NCI-H460 (cell line): ENCODE data around the gene ZMYND8. TPM values are rescaled to one million over a fixed set of nuclear protein-coding genes. Genes with fewer than 3 reads are reported as not detected.
"Not testable (repeated sequence)": the region's sequence is repeated elsewhere in the genome, so short reads cannot be mapped to it uniquely, and the experiment has no call there.

Experiments used
- DNase-seq: peaks from one replicate; pipeline ENCODE4 v3.0.0-alpha.2; 2016; ENCODE audit warnings: low read depth; ENCODE audit errors: extremely low read depth
- total RNA-seq: library from RNA; depleted of rRNA; stranded (reverse); fragments of >200 nt; shearing (Covaris generic); gene quantifications from 2 replicates; pipeline ENCODE4 v1.2.3, GENCODE V29; 2014

The ZMYND8 gene
- total RNA-seq, 1 experiment from 2014 or later = 20.6 TPM

GRCh38 chr20:47314647-47315338 lies 41.7 kb downstream of the ZMYND8 start:
- no peak for DNase-seq

- no peak for DNase-seq
Observed at GRCh38 chr20:47311967-47312681, 44.4 kb downstream of the ZMYND8 start.

- DNase-seq = no peak
Observed at GRCh38 chr20:47311211-47311610, 45.3 kb downstream of the ZMYND8 start.

- DNase-seq = no peak
Observed at GRCh38 chr20:47310729-47311128, 45.8 kb downstream of the ZMYND8 start.

- no peak for DNase-seq
Observed at GRCh38 chr20:47309806-47310426, 46.6 kb downstream of the ZMYND8 start.

- DNase-seq = no peak
Observed at GRCh38 chr20:47309394-47309793, 47.1 kb downstream of the ZMYND8 start.

GRCh38 chr20:47307569-47307968 lies 48.9 kb downstream of the ZMYND8 start:
- not testable (repeated sequence) for DNase-seq

GRCh38 chr20:47306755-47307370 lies 49.6 kb downstream of the ZMYND8 start:
- DNase-seq = no peak

- DNase-seq = no peak
Observed at GRCh38 chr20:47306095-47306494, 50.4 kb downstream of the ZMYND8 start.

- DNase-seq = no peak
Observed at GRCh38 chr20:47305667-47306066, 50.8 kb downstream of the ZMYND8 start.

- no peak for DNase-seq
Observed at GRCh38 chr20:47304287-47304686, 52.2 kb downstream of the ZMYND8 start.

- DNase-seq = no peak
Observed at GRCh38 chr20:47303736-47304135, 52.8 kb downstream of the ZMYND8 start.

GRCh38 chr20:47300071-47300470 lies 56.4 kb downstream of the ZMYND8 start:
- DNase-seq = no peak

GRCh38 chr20:47298624-47299023 lies 57.9 kb downstream of the ZMYND8 start:
- no peak for DNase-seq

GRCh38 chr20:47297746-47298145 lies 58.8 kb downstream of the ZMYND8 start:
- DNase-seq = no peak

GRCh38 chr20:47296950-47297349 lies 59.5 kb downstream of the ZMYND8 start:
- no peak for DNase-seq

- DNase-seq = no peak
Observed at GRCh38 chr20:47295921-47296426, 60.5 kb downstream of the ZMYND8 start.

- DNase-seq = no peak
Observed at GRCh38 chr20:47295129-47295813, 61.2 kb downstream of the ZMYND8 start.

GRCh38 chr20:47293631-47294030 lies 62.9 kb downstream of the ZMYND8 start:
- DNase-seq = no peak

GRCh38 chr20:47292581-47292980 lies 63.9 kb downstream of the ZMYND8 start:
- no peak for DNase-seq
